Endothelial cell of umbilical vein (primary cell): ENCODE measurements around the gene WDR37. TPM values are rescaled to one million over a fixed set of nuclear protein-coding genes. Genes with fewer than 3 reads are reported as not detected.
A peak's percentile ranks its signal among the peaks of the same experiment; 100 is the strongest.

Experiments used
- BruUV-seq: library from RNA; stranded (reverse); fragments of 400-500 nt; replicated peaks from 2 replicates; lab custom pipeline; 2021; lab: Mats Ljungman, UMichigan
- CTCF ChIA-PET: fragments of 300-600, 350-600 bp; sonication (Branson Sonifier 250); formaldehyde crosslinking; loops from one replicate; lab custom pipeline; 2021; ENCODE audit warnings: antibody characterized with exemption, inconsistent platforms; lab: Charles Lee
- POLR2A ChIA-PET: fragments of 300-600, 350-600 bp; sonication (Branson Sonifier 250); formaldehyde crosslinking; loops from one replicate; lab custom pipeline; 2021; ENCODE audit warnings: antibody characterized with exemption, inconsistent platforms; lab: Charles Lee
- DNase-seq: peaks from one replicate; pipeline ENCODE4 v3.0.0-alpha.2; 2011; ENCODE audit warnings: low read depth, low spot score
- FAIRE-seq: peaks from 2 replicates; lab custom pipeline; 2011; peaks lifted over from hg19 to GRCh38; lab: Jason Lieb, UNC
- H2AFZ ChIP-seq: 2 replicates; pipeline ENCODE4 v1.6.0; 2012; ENCODE audit warnings: low read depth, low read length, control low read depth, inconsistent platforms
- H3K27ac ChIP-seq: 2 replicates; pipeline ENCODE4 v1.5.1; 2011; ENCODE audit warnings: low read depth, mild to moderate bottlenecking, control low read depth, low read length, moderate library complexity; ENCODE audit not compliant: insufficient read depth
- H3K27me3 ChIP-seq, 2 experiments: 2 replicates each; pipeline versions ENCODE4 v1.6.0 to v1.6.1; 2011; ENCODE audit warnings: low read length in 2 of 2, mixed read lengths in 1 of 2; ENCODE audit not compliant: control insufficient read depth in 2 of 2, insufficient read depth in 2 of 2
- H3K36me3 ChIP-seq, 2 experiments: 2 replicates in 1 of 2; 3 replicates in 1 of 2; pipeline ENCODE4 v1.5.1; 2011; ENCODE audit warnings: low read length in 2 of 2, mild to moderate bottlenecking in 1 of 2, moderate library complexity in 1 of 2; ENCODE audit not compliant: control insufficient read depth in 2 of 2, insufficient read depth in 2 of 2; ENCODE audit errors: extremely low read depth in 1 of 2
- H3K4me1 ChIP-seq: 3 replicates; pipeline ENCODE4 v1.5.1; 2011; ENCODE audit warnings: mild to moderate bottlenecking, low read length; ENCODE audit not compliant: control insufficient read depth, insufficient read depth; ENCODE audit errors: extremely low read depth
- H3K4me2 ChIP-seq: 2 replicates; pipeline ENCODE4 v1.6.1; 2011; ENCODE audit warnings: low read length, control low read depth, mixed read lengths; ENCODE audit not compliant: insufficient read depth
- H3K4me3 ChIP-seq, 3 experiments: fragments of 200-600 bp in 1 of 3; sonication (generic), shearing (Covaris generic) in 1 of 3; replicated peaks in 1 of 3; 2 replicates each; pipeline ENCODE4 v1.5.1; 2011 to 2016; ENCODE audit warnings: control low read depth in 3 of 3, low read length in 3 of 3, mild to moderate bottlenecking in 2 of 3, inconsistent platforms in 1 of 3, low read depth in 1 of 3, moderate library complexity in 1 of 3; ENCODE audit not compliant: insufficient read depth in 1 of 3
- H3K79me2 ChIP-seq: 2 replicates; pipeline ENCODE4 v1.6.0; 2012; ENCODE audit warnings: low read length, inconsistent platforms; ENCODE audit not compliant: control insufficient read depth, insufficient read depth
- H3K9ac ChIP-seq: replicated peaks from 2 replicates; pipeline ENCODE3; 2011; ENCODE audit warnings: low read length, control low read depth; ENCODE audit not compliant: insufficient read depth; ENCODE audit errors: extremely low read depth
- H3K9me1 ChIP-seq: replicated peaks from 3 replicates; pipeline ENCODE4 v1.6.0; 2011; ENCODE audit warnings: mild to moderate bottlenecking, low read length; ENCODE audit not compliant: control insufficient read depth, insufficient read depth; ENCODE audit errors: extremely low read depth
- H3K9me3 ChIP-seq: replicated peaks from 2 replicates; pipeline ENCODE4 v1.5.1; 2012; ENCODE audit warnings: low read length, inconsistent platforms; ENCODE audit not compliant: control insufficient read depth, insufficient read depth
- H4K20me1 ChIP-seq: replicated peaks from 2 replicates; pipeline ENCODE3; 2011; ENCODE audit warnings: mild to moderate bottlenecking, low read length; ENCODE audit not compliant: control insufficient read depth, insufficient read depth; ENCODE audit errors: extremely low read depth
- FOS ChIP-seq: IDR thresholded peaks from 2 replicates; pipeline ENCODE4 v1.6.1; 2011; ENCODE audit warnings: mild to moderate bottlenecking, low read length, moderate library complexity, borderline replicate concordance; ENCODE audit not compliant: insufficient read depth
- GATA2 ChIP-seq: IDR thresholded peaks from 2 replicates; pipeline ENCODE4 v1.7.0; 2011; ENCODE audit warnings: low read depth, mild to moderate bottlenecking, moderate library complexity, mixed read lengths, low read length; ENCODE audit not compliant: insufficient read length, insufficient read depth
- MYC ChIP-seq: IDR thresholded peaks from one replicate; pipeline ENCODE4 v1.6.1; 2011; ENCODE audit warnings: mild to moderate bottlenecking, low read depth, low read length
- POLR2A ChIP-seq: IDR thresholded peaks from 2 replicates; pipeline ENCODE4 v1.6.1; 2012; ENCODE audit warnings: low read depth, mild to moderate bottlenecking, control low read depth, low read length
- POLR2AphosphoS5 ChIP-seq: IDR thresholded peaks from 2 replicates; pipeline ENCODE4 v1.6.1; 2012; ENCODE audit warnings: low read depth, mild to moderate bottlenecking, control low read depth, low read length, moderate library complexity; ENCODE audit not compliant: insufficient read depth
- dilution Hi-C: fragments of 300-500 bp; cut with MboI; formaldehyde crosslinking; loops from one replicate; pipeline ENCODE4 v1.15.0; 2019; ENCODE audit warnings: low sequenced_read_pairs; ENCODE audit not compliant: extremely low pct_ligation_motif_present
- intact Hi-C: fragments of 100-400 bp; cut with micrococcal nuclease; formaldehyde crosslinking; loops from one replicate; pipeline ENCODE4 v1.10.0; 2022
- polyA plus RNA-seq, 4 experiments: library from polyadenylated mRNA; depleted of rRNA in 3 of 4; stranded (reverse) in 3 of 4; unstranded in 1 of 4; fragments of >200 nt; gene quantifications; 2 replicates each; pipeline versions ENCODE4 v1.2.1 to v1.2.3, GENCODE V29; 2011 to 2012; ENCODE audit warnings: missing spikeins in 1 of 4
- total RNA-seq: library from RNA; stranded (reverse); gene quantifications from 2 replicates; pipeline ENCODE4 v1.2.3, GENCODE V29; 2021
- TF ChIP-seq, protein P1 (sequence below), 2 donors: IDR thresholded peaks; 1 replicate in 1 of 2; 2 replicates in 1 of 2; pipeline ENCODE4 v1.5.1; 2011; ENCODE audit warnings: low read length in 2 of 2, mild to moderate bottlenecking in 2 of 2, moderate library complexity in 2 of 2, control low read depth in 1 of 2, inconsistent platforms in 1 of 2, low read depth in 1 of 2; ENCODE audit not compliant: insufficient read depth in 1 of 2; ENCODE audit errors: extremely low read depth in 1 of 2

WDR37 gene
- total and polyA plus RNA-seq, 2 donors (not counting 3 experiments of a cell fraction or from before 2014, with no cell fraction given) = 21.7 to 25.5 TPM

DNA sequence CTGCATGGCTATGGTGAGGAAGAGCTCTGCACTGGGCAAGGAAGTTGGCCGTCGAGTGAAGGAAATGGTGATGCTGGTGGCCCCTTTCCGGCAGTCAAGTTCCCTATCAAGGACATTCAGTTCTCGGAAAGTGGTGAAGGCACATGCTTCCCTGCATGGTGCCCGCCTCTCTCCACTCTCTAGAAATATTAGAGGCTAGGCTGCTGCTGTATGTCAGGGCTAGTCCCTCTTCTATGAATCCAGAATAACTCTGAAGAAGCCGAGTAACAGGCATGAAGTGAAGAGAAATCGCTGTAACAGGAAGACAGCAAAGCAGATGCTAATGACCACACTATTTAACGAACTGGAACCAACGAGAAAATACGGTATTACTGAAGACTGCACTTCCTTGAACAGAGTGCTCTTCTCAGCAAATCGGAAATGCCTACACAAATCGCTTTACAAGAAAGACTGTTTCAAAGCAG lies 12.6 kb upstream of the WDR37 start:
- Histone ChIP-seq H2AFZ (no peak overlapping the region), H3K27me3 (no peaks in the 10 kb centered on the region), H3K4me1 (peaks cover 33% of the 10 kb centered on the region), H3K9me3 (no peaks in the 10 kb centered on the region), H3K4me2 (peak overlapping the region; percentile 72), H3K9ac (no peak overlapping the region), H3K4me3 (peak overlapping the region in 1 of 3 experiments; percentile 2), H3K27ac (peak overlapping the region; percentile 49), H3K79me2 (peaks cover 47% of the 10 kb centered on the region), H4K20me1 (no peaks in the 10 kb centered on the region), H3K9me1 (no peaks in the 10 kb centered on the region), H3K36me3 (peaks cover 9 to 15% of the 10 kb centered on the region in 2 experiments)
- intact Hi-C loops (no loop called here), dilution Hi-C loops (no loop called here)
- peak; percentile 32 for DNase-seq
- CTCF ChIA-PET = interaction anchor here (0.9 kb wide), 1 partner anchor 8 kb away, joined by 3 read pairs; no protein-coding TSS in a partner anchor
- TF ChIP-seq FOS = no peak
- TF ChIP-seq POLR2AphosphoS5 = no peak
- TF ChIP-seq MYC = no peak
- peak; percentile 40 for FAIRE-seq
- BruUV-seq = TSS peak; percentile 21
- POLR2A ChIA-PET = interaction anchor here (0.5 kb wide), 1 partner anchor 43 kb away, joined by 4 read pairs; no protein-coding TSS in a partner anchor

DNA sequence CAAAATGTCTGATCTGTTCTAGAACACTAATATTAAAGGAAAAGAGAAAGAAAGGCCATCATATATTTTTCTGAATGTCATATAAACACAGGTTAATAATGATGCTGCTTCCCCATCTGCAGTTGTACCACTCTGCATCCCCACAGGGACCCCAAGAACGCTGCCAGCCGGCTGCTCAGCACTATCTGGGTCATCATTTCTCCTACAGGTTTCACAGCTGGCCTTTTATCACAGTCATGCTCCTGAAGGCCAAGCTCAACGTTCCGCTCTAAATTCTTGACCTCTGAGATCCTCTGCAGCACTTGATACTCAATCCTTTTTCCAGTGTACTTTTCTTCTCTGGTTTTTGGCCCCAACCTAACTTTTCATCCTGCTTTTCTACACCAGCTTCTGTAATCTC lies 12.0 kb upstream of the WDR37 start:
- H3K4me1 ChIP-seq = peaks cover 33% of the 10 kb centered on the region
- no peaks in the 10 kb centered on the region for H4K20me1 ChIP-seq
- peak overlapping the region in 1 of 3 experiments; percentile 2 for H3K4me3 ChIP-seq
- FAIRE-seq (no peak), DNase-seq (no peak)
- no peak overlapping the region for H2AFZ ChIP-seq
- dilution Hi-C loops = no loop called here
- peak overlapping the region; percentile 3 for H3K9ac ChIP-seq
- ChIA-PET CTCF (interaction anchor here (0.9 to 2.3 kb wide), 2 partner anchors 9 to 30 kb away, joined by 3 to 9 read pairs; no protein-coding TSS in a partner anchor), POLR2A (no interaction called here)
- TF ChIP-seq FOS (no peak), MYC (no peak), POLR2A (no peak), POLR2AphosphoS5 (no peak), GATA2 (no peak)
- TF ChIP-seq, protein P1, sequence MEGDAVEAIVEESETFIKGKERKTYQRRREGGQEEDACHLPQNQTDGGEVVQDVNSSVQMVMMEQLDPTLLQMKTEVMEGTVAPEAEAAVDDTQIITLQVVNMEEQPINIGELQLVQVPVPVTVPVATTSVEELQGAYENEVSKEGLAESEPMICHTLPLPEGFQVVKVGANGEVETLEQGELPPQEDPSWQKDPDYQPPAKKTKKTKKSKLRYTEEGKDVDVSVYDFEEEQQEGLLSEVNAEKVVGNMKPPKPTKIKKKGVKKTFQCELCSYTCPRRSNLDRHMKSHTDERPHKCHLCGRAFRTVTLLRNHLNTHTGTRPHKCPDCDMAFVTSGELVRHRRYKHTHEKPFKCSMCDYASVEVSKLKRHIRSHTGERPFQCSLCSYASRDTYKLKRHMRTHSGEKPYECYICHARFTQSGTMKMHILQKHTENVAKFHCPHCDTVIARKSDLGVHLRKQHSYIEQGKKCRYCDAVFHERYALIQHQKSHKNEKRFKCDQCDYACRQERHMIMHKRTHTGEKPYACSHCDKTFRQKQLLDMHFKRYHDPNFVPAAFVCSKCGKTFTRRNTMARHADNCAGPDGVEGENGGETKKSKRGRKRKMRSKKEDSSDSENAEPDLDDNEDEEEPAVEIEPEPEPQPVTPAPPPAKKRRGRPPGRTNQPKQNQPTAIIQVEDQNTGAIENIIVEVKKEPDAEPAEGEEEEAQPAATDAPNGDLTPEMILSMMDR (IDR thresholded peaks at IDR 0.05; ENCODE audit: extremely low read depth in 1 of 2, insufficient read depth in 1 of 2, low read depth in 1 of 2, low read length in 2 of 2) = no peak
- intact Hi-C loops = no loop called here
- H3K79me2 ChIP-seq = peaks cover 48% of the 10 kb centered on the region
- no TSS peak for BruUV-seq
- H3K36me3 ChIP-seq = peaks cover 8 to 15% of the 10 kb centered on the region in 2 experiments
- peak overlapping the region; percentile 49 for H3K27ac ChIP-seq
- no peaks in the 10 kb centered on the region for H3K9me3 ChIP-seq
- H3K9me1 ChIP-seq = no peaks in the 10 kb centered on the region
- H3K4me2 ChIP-seq = peak overlapping the region; percentile 72
- H3K27me3 ChIP-seq = no peaks in the 10 kb centered on the region
